ENCODE data around the gene CCDC117. TPM values are rescaled to one million over a fixed set of nuclear protein-coding genes. Genes with fewer than 3 reads are reported as not detected.
"Not testable (repeated sequence)": the region's sequence is repeated elsewhere in the genome, so short reads cannot be mapped to it uniquely, and the experiment has no call there.

Gene CCDC117
- polyA plus RNA-seq, 1 donor (not counting 4 experiments of a cell fraction or from before 2014, with no cell fraction given) = 8.8 TPM

DNA sequence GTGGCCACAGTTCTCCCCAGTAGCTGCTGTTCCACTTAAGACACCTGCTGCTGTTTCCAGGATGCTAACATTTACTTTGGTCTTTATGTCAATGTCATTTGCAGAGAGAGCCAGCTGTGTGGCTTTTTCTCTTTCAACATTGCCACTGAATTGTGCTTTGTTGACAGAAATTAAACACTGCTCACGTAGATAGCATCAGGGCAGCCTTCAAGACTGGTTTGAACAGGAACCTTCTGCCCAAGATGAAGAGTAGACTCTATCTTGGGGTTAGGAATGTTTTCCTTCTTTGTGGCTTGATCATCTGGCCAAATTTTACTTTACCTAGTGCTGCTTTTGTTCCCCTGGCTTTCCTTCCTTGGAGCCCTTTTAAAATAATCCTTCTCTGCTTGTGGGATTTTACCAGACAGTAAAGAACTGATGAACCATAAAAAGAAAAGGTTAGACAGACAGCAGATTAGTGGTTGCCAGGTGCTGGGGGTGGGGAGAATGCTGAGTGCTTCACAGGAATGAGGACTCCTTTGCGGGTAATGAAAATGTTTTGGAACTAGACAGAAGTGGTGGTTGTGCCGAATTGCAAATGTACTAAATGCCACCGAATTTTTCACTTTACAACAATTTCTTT lies 50.5 kb downstream of the CCDC117 start:
- no peak for TF ChIP-seq EZH2 (IDR thresholded peaks at IDR 0.05; ENCODE audit: low read length)
- TF ChIP-seq, protein P1, sequence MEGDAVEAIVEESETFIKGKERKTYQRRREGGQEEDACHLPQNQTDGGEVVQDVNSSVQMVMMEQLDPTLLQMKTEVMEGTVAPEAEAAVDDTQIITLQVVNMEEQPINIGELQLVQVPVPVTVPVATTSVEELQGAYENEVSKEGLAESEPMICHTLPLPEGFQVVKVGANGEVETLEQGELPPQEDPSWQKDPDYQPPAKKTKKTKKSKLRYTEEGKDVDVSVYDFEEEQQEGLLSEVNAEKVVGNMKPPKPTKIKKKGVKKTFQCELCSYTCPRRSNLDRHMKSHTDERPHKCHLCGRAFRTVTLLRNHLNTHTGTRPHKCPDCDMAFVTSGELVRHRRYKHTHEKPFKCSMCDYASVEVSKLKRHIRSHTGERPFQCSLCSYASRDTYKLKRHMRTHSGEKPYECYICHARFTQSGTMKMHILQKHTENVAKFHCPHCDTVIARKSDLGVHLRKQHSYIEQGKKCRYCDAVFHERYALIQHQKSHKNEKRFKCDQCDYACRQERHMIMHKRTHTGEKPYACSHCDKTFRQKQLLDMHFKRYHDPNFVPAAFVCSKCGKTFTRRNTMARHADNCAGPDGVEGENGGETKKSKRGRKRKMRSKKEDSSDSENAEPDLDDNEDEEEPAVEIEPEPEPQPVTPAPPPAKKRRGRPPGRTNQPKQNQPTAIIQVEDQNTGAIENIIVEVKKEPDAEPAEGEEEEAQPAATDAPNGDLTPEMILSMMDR (optimal IDR thresholded peaks at IDR 0.05 in 1 of 3, IDR thresholded peaks at IDR 0.05 in 1 of 3, conservative IDR thresholded peaks at IDR 0.05 in 1 of 3; ENCODE audit: extremely low read depth in 1 of 3, insufficient read depth in 2 of 3, low read length in 3 of 3) = no peak
- Histone ChIP-seq H3K27ac (ENCODE audit: control insufficient read depth, insufficient read depth, low read length) (no peak overlapping the region), H3K9me1 (ENCODE audit: control insufficient read depth, extremely low read depth, insufficient read depth, low read length) (no peaks in the 10 kb centered on the region), H4K20me1 (ENCODE audit: control insufficient read depth, extremely low read depth, insufficient read depth, low read length) (no peaks in the 10 kb centered on the region), H3K4me3 (ENCODE audit: control insufficient read depth in 2 of 3, extremely low read depth in 1 of 3, insufficient read depth in 2 of 3, low read depth in 1 of 3, low read length in 3 of 3) (no peak overlapping the region), H3K36me3 (ENCODE audit: control insufficient read depth in 2 of 2, extremely low read depth in 1 of 2, insufficient read depth in 2 of 2, low read length in 2 of 2) (no peaks in the 10 kb centered on the region), H3K4me2 (ENCODE audit: control insufficient read depth, extremely low read depth, insufficient read depth, low read depth, low read length) (no peak overlapping the region), H3K27me3 (ENCODE audit: control insufficient read depth, extremely low read depth, insufficient read depth, low read length) (no peaks in the 10 kb centered on the region), H3K79me2 (ENCODE audit: control insufficient read depth, insufficient read depth, low read length) (no peaks in the 10 kb centered on the region), H3K9me3 (ENCODE audit: control insufficient read depth, low read depth, low read length) (no peaks in the 10 kb centered on the region), H3K9ac (ENCODE audit: control insufficient read depth, extremely low read depth, insufficient read depth, low read length) (no peak overlapping the region), H3K4me1 (ENCODE audit: control insufficient read depth, extremely low read depth, insufficient read depth, low read length) (no peaks in the 10 kb centered on the region), H2AFZ (ENCODE audit: control insufficient read depth, low read length) (no peak overlapping the region)
- dilution Hi-C loops (cut with MboI; ENCODE audit: extremely low pct_ligation_motif_present, low sequenced_read_pairs) = no loop called here
- DNase-seq (ENCODE audit: low read depth, low spot score) (no peak), FAIRE-seq (no peak)

DNA sequence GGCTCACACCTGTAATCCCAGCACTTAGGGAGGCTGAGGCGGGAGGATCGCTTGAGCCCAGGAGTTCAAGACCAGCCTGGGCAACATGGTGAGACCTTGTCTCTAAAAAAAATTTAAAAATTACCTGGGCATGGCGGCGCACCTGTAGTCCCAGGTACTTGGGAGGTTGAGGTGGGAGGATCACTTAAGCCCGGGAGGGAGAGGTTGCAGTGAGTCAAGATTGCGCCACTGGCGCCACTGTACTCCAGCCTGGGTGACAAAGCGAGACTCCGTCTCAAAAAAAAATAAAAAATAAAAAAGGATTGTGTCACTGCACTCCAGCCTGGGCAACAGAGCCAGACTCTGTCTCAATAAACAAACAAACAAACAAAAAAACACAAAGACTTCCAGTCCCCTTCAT lies 52.0 kb downstream of the CCDC117 start:
- H3K9me3 ChIP-seq (ENCODE audit: control insufficient read depth, low read depth, low read length); H3K9ac ChIP-seq (ENCODE audit: control insufficient read depth, extremely low read depth, insufficient read depth, low read length); H3K9me1 ChIP-seq (ENCODE audit: control insufficient read depth, extremely low read depth, insufficient read depth, low read length); H3K36me3 ChIP-seq (ENCODE audit: control insufficient read depth in 2 of 2, extremely low read depth in 1 of 2, insufficient read depth in 2 of 2, low read length in 2 of 2); H3K79me2 ChIP-seq (ENCODE audit: control insufficient read depth, insufficient read depth, low read length); H3K27me3 ChIP-seq (ENCODE audit: control insufficient read depth, extremely low read depth, insufficient read depth, low read length); dilution Hi-C loops (cut with MboI; ENCODE audit: extremely low pct_ligation_motif_present, low sequenced_read_pairs); FAIRE-seq; H3K4me3 ChIP-seq (ENCODE audit: control insufficient read depth in 2 of 3, extremely low read depth in 1 of 3, insufficient read depth in 2 of 3, low read depth in 1 of 3, low read length in 3 of 3); H4K20me1 ChIP-seq (ENCODE audit: control insufficient read depth, extremely low read depth, insufficient read depth, low read length); DNase-seq (ENCODE audit: low read depth, low spot score); H2AFZ ChIP-seq (ENCODE audit: control insufficient read depth, low read length); H3K4me2 ChIP-seq (ENCODE audit: control insufficient read depth, extremely low read depth, insufficient read depth, low read depth, low read length); H3K4me1 ChIP-seq (ENCODE audit: control insufficient read depth, extremely low read depth, insufficient read depth, low read length); H3K27ac ChIP-seq (ENCODE audit: control insufficient read depth, insufficient read depth, low read length): not testable (repeated sequence)

DNA sequence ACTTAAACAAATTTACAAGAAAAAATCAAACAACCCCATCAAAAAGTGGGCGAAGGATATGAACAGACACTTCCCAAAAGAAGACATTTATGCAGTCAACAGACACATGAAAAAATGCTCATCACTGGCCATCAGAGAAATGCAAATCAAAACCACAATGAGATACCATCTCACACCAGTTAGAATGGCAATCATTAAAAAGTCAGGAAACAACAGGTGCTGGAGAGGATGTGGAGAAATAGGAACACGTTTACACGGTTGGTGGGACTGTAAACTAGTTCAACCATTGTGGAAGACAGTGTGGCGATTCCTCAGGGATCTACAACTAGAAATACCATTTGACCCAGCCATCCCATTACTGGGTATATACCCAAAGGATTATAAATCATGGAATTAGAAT lies 53.9 kb downstream of the CCDC117 start:
- DNase-seq (ENCODE audit: low read depth, low spot score); H2AFZ ChIP-seq (ENCODE audit: control insufficient read depth, low read length); H3K79me2 ChIP-seq (ENCODE audit: control insufficient read depth, insufficient read depth, low read length); H4K20me1 ChIP-seq (ENCODE audit: control insufficient read depth, extremely low read depth, insufficient read depth, low read length); H3K4me1 ChIP-seq (ENCODE audit: control insufficient read depth, extremely low read depth, insufficient read depth, low read length); H3K4me2 ChIP-seq (ENCODE audit: control insufficient read depth, extremely low read depth, insufficient read depth, low read depth, low read length); H3K9me3 ChIP-seq (ENCODE audit: control insufficient read depth, low read depth, low read length); H3K4me3 ChIP-seq (ENCODE audit: control insufficient read depth in 2 of 3, extremely low read depth in 1 of 3, insufficient read depth in 2 of 3, low read depth in 1 of 3, low read length in 3 of 3); FAIRE-seq; H3K36me3 ChIP-seq (ENCODE audit: control insufficient read depth in 2 of 2, extremely low read depth in 1 of 2, insufficient read depth in 2 of 2, low read length in 2 of 2); H3K27ac ChIP-seq (ENCODE audit: control insufficient read depth, insufficient read depth, low read length); dilution Hi-C loops (cut with MboI; ENCODE audit: extremely low pct_ligation_motif_present, low sequenced_read_pairs); H3K9me1 ChIP-seq (ENCODE audit: control insufficient read depth, extremely low read depth, insufficient read depth, low read length); H3K27me3 ChIP-seq (ENCODE audit: control insufficient read depth, extremely low read depth, insufficient read depth, low read length); H3K9ac ChIP-seq (ENCODE audit: control insufficient read depth, extremely low read depth, insufficient read depth, low read length): not testable (repeated sequence)

All from keratinocyte (primary cell).